CD4-positive, alpha-beta T cell treated with Interferon gamma for 1 hour (primary cell): ENCODE data around the gene CFI.
"Not testable (repeated sequence)": the region's sequence is repeated elsewhere in the genome, so short reads cannot be mapped to it uniquely, and the experiment has no call there.

Experiments used
- DNase-seq: peaks from one replicate; pipeline ENCODE4 v3.0.0-alpha.2; 2020

The CFI gene

GRCh38 chr4:109787807-109788206, 14.0 kb downstream of the CFI start:
- DNase-seq: no peak

DNA sequence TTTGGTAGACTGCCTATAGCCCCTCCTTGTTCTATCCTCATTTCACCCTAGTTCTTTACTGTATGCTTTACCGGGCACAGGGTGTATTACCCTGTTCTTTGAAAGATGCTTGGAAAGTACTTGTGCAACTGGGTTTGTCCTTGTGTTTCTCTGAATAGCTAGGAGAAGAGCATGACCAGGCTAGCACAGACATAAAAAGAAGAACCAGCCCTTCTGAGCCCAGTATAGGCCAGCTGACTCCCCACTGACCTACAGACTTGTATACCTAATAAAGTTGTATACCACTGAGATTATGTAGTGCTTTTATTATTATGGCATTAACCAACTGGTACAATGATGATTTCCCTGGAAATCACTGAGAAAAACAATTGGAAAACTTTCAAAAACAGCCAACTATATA, 15.0 kb downstream of the CFI start:
- DNase-seq: no peak

DNA sequence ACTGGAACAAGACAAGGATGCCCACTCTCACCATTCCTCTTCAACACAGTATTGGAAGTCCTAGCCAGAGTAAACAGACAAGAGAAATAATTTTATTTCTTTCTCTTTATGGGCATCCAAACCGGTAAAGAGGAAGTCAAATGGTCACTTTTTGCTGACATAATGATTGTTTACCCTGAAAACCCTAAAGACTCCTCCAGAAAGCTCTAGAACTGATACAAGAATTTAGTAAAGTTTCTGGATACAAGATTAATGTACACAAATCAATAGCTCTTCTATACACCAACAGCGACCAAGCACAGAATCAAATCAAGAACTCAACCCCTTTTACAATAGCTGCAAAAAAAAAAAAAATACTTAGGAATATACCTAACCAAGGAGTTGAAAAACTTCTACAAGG, 19.7 kb downstream of the CFI start:
- not testable (repeated sequence) for DNase-seq

- DNase-seq: no peak
Observed at GRCh38 chr4:109764789-109765402, 36.9 kb downstream of the CFI start.

- no peak for DNase-seq
Observed at GRCh38 chr4:109764376-109764775, 37.4 kb downstream of the CFI start.

- DNase-seq: no peak
Observed at GRCh38 chr4:109760682-109761081, 41.1 kb downstream of the CFI start.

GRCh38 chr4:109755656-109756055, 46.1 kb downstream of the CFI start:
- DNase-seq: no peak

DNA sequence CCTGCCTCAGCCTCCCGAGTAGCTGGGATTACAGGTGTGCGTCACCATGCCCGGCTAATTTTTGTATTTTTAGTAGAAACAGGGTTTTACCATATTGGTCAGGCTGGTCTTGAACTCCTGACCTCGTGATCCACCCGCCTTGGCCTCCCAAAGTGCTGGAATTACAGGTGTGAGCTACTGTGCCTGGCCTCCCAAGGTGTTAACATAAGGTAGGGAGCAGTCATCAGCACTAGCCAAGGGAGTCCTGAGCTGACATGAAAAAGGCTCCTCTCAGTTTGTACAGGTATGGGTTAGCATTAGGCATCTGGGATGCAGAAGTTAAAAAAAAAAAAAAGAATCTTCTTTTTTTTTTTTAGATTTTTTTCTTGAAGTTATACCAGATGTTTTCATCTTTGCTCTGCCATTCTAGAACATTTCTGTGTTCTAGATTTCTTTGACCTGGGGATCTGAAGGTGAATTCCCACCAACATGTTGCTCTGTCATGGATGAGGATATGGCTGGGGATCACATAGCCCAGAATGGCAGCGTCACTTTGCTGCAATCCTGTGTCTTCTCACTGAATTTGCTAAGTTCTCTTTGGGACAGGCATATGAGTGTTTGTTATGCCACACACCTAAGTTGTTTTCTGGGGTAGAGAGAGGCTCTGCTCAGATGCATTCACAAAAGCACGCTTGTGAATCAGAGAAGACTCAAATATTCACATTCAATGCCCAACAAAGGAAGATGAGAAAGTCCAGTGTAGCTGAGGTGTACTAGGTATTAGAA, 47.5 kb downstream of the CFI start:
- no peak for DNase-seq

DNA sequence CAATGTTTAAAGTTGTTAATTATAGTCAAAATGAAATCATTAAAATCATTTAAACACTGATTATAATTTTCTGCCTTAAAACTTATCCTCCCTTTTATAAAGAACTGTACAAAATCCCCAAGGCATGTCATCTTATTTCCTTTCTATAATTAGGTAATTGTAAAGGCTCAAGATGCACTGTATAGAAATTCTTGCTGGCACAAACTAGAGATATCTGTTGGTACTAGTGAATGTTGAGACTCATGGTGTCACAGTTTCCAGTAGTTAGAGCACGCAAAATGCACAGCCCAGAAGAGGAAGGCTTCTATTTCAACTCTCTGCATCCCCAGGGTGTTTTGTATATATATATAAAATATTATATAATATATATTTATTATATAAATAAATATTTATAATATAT, 49.3 kb downstream of the CFI start:
- no peak for DNase-seq

GRCh38 chr4:109751852-109752251, 49.9 kb downstream of the CFI start:
- DNase-seq: no peak

DNA sequence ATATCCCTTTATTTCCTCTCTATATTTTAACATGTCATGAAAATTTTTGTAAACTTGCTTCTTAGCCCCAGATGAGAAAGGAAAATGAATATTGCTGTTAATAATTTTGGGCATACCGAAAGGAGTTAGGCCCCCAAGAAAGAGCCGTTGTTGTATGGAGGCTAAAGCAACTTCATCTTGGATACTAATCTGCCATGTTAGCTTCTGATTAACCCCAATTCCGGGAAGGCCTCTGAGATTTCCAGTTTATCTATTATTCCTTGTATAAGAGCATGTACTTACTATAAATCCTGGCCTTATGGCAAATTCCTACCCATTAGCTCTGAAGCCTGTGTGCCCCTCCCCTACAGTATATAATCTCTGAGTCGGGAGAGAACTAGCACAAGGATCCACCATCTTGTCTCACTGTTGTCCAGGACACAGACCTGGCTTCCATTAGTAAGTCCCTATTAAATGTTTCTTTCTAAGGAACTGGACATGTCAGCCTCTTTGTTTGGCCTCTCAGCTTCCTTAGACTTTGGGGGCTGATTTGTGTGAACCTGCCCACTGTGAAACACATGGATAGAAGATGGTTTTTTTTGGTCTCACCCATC, 51.1 kb downstream of the CFI start:
- no peak for DNase-seq

- no peak for DNase-seq
Observed at GRCh38 chr4:109749388-109750082, 52.3 kb downstream of the CFI start.

DNA sequence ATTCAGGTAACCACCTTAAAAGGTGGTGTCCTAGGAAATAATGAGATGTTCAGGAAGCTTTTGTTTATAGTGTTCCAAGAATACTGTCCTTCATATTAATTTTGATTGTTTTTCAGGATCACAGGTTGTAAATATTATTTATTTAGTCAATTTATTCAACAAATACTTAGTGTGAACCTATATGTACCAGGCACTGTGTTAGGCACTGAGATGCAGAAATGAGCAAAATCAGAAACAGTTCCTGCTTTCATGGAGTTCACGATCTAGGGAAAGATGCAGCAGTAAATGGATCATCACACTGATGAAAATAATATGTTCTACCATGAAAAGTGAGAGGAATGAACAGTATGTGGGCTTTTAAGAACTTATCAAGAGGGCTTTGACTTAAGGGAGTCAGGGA, 53.7 kb downstream of the CFI start:
- DNase-seq: no peak

DNA sequence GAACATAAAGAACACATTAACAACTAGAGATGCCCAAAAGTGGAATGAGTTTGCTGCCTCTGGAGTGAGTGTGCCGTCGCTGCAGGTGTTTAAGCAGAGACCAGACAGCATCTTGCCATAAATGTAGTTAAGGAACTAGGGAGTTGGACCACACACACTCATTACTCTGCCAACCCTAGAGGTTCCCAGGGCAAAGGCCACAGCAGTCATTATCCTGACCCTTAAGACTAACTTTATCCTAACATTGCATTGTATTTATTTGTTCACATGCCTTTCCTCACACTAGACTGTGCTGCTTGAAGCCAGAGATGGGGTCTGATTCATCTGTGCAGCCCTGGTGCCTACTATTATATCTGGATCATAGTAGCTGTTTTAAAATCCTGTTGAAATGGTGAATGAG, 55.1 kb downstream of the CFI start:
- no peak for DNase-seq

DNA sequence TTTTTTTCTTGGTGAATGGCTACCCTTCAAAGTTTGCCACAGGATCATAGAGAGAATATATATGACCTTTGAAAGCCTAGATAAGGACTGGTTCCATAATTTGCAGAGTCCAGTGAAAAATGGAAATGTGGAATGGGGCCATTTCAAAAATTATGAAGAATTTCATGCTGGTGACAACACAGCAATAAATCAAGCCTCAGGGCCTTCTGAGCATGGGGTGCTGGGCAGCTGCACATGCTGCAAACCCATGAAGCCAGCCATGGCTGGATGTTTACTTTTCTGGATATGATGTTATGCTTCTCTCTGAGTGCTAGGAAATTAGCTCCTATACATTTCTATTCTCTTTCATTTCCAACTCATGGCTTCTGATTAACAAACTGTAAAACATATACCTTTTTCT, 56.0 kb downstream of the CFI start:
- DNase-seq: no peak

DNA sequence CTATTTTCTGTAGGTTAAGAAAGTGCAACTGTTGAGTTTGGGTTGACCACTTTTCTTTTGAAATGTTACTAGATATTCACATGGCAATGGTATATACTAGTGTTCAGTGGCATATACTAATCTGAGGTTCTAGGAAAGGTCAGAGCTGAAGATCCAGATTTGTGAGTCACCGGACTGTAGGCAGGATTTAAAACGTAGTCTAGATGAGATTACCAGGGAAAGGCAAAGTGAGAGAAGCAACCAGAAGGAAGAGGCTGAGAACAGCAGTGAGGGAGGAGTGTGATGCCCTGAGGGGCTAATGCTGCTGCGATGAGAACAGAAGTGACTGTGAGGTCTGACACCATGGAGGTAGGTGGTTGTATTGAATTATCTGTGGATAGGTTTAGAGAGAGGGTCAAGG, 62.3 kb downstream of the CFI start:
- no peak for DNase-seq

- no peak for DNase-seq
Observed at GRCh38 chr4:109738104-109738872, 63.5 kb downstream of the CFI start.

- no peak for DNase-seq
Observed at GRCh38 chr4:109735566-109736365, 66.0 kb downstream of the CFI start.

DNA sequence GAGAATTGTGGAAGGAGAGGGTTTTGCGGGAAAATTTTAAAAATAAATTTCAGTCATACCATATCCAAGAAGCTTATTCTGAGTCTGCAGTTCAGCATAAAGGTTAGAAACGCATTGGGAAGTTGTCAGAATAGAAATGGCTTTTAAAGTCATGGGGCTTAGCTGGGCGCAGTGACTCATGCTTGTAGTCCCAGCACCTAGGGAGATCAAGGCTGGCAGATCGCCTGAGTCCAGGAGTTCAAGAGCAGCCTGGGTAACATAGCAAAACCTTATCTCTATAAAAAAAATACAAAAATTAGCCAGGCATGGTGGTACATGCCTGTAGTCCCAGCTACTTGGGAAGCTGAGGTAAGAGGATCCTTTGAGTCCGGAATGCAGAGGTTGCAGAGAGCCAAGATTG, 68.1 kb downstream of the CFI start:
- no peak for DNase-seq

- DNase-seq: no peak
Observed at GRCh38 chr4:109730619-109731545, 70.9 kb downstream of the CFI start.
